IMR-90 (cell line): ENCODE data around the gene NADK. TPM values are rescaled to one million over a fixed set of nuclear protein-coding genes. Genes with fewer than 3 reads are reported as not detected.

Source experiments
- ATAC-seq: fragments of 200-7000 bp; cut with Tn5 transposase; 2 replicates; pipeline ENCODE4 v1.9.1; 2020; ENCODE audit warnings: low read depth, mild to moderate bottlenecking, moderate library complexity
- BruUV-seq: library from RNA; stranded (reverse); fragments of 400-500 nt; replicated peaks from 2 replicates; lab custom pipeline; 2021; lab: Mats Ljungman, UMichigan
- CTCF ChIA-PET: fragments of 300-600 bp; formaldehyde crosslinking; extraction: SDS; loops from one replicate; lab custom pipeline; 2021; ENCODE audit warnings: antibody characterized with exemption; lab: Yijun Ruan, JAX
- POLR2A ChIA-PET: fragments of 300-600 bp; sonication (Branson Sonifier 250); formaldehyde crosslinking; loops from one replicate; lab custom pipeline; 2022; ENCODE audit warnings: antibody characterized with exemption; ENCODE audit not compliant: unreplicated experiment; lab: Charles Lee
- DNase-seq: peaks from one replicate; pipeline ENCODE4 v3.0.0; 2013
- H2AFZ ChIP-seq: replicated peaks from 2 replicates; pipeline ENCODE3; 2013; ENCODE audit warnings: low read length, mild to moderate bottlenecking; ENCODE audit not compliant: poor library complexity
- H2AK5ac ChIP-seq: 2 replicates; pipeline ENCODE4 v1.6.1; 2013; ENCODE audit warnings: low read depth, low read length, inconsistent platforms
- H2AK9ac ChIP-seq: replicated peaks from 2 replicates; pipeline ENCODE3; 2013; ENCODE audit warnings: mild to moderate bottlenecking, low read depth, low read length, moderate library complexity; ENCODE audit not compliant: poor library complexity
- H2BK120ac ChIP-seq: 2 replicates; pipeline ENCODE4 v1.6.1; 2013; ENCODE audit warnings: low read depth, low read length, inconsistent platforms
- H2BK15ac ChIP-seq: 3 replicates; pipeline ENCODE4 v1.6.1; 2013; ENCODE audit warnings: low read depth, low read length, inconsistent platforms
- H2BK20ac ChIP-seq: 2 replicates; pipeline ENCODE4 v1.6.1; 2013; ENCODE audit warnings: low read depth, mild to moderate bottlenecking, inconsistent platforms, low read length, moderate library complexity
- H2BK5ac ChIP-seq: 2 replicates; pipeline ENCODE4 v1.6.1; 2013; ENCODE audit warnings: mild to moderate bottlenecking, low read depth, low read length, inconsistent platforms; ENCODE audit not compliant: poor library complexity, severe bottlenecking
- H3K14ac ChIP-seq: replicated peaks from 2 replicates; pipeline ENCODE4 v1.6.1; 2013; ENCODE audit warnings: low read depth, low read length, inconsistent platforms
- H3K18ac ChIP-seq: 2 replicates; pipeline ENCODE4 v1.6.1; 2013; ENCODE audit warnings: low read depth, low read length, control low read depth
- H3K23ac ChIP-seq: 2 replicates; pipeline ENCODE4 v1.6.1; 2013; ENCODE audit warnings: low read depth, low read length, inconsistent platforms
- H3K27ac ChIP-seq: 2 replicates; pipeline ENCODE4 v1.5.1; 2013; ENCODE audit warnings: mild to moderate bottlenecking, control low read depth, low read length; ENCODE audit not compliant: insufficient read depth
- H3K27me3 ChIP-seq: 2 replicates; pipeline ENCODE4 v1.6.1; 2013; ENCODE audit warnings: low read length; ENCODE audit not compliant: control insufficient read depth, insufficient read depth
- H3K36me3 ChIP-seq: 2 replicates; pipeline ENCODE4 v1.6.1; 2013; ENCODE audit warnings: low read length, mixed read lengths; ENCODE audit not compliant: control insufficient read depth, insufficient read depth
- H3K4ac ChIP-seq: 2 replicates; pipeline ENCODE4 v1.6.1; 2013; ENCODE audit warnings: low read depth, low read length, inconsistent platforms
- H3K4me1 ChIP-seq: 2 replicates; pipeline ENCODE4 v1.6.1; 2013; ENCODE audit warnings: low read length, mixed read lengths; ENCODE audit not compliant: control insufficient read depth, insufficient read depth
- H3K4me2 ChIP-seq: 2 replicates; pipeline ENCODE4 v1.6.1; 2013; ENCODE audit warnings: low read depth, mild to moderate bottlenecking, control low read depth, low read length, moderate library complexity
- H3K4me3 ChIP-seq: 2 replicates; pipeline ENCODE4 v1.5.1; 2013; ENCODE audit warnings: low read depth, mild to moderate bottlenecking, control low read depth, low read length, moderate library complexity; ENCODE audit not compliant: insufficient read depth
- H3K56ac ChIP-seq: 2 replicates; pipeline ENCODE4 v1.6.1; 2013; ENCODE audit warnings: low read length, inconsistent platforms; ENCODE audit not compliant: insufficient read depth; ENCODE audit errors: extremely low read depth
- H3K79me1 ChIP-seq, 2 experiments: 2 replicates each; pipeline ENCODE4 v1.6.1; 2013; ENCODE audit warnings: low read length in 2 of 2, inconsistent platforms in 1 of 2, low read depth in 1 of 2
- H3K9ac ChIP-seq: 2 replicates; pipeline ENCODE4 v1.6.1; 2013; ENCODE audit warnings: low read depth, low read length, control low read depth
- H3K9me1 ChIP-seq: 2 replicates; pipeline ENCODE4 v1.6.1; 2013; ENCODE audit warnings: low read length, inconsistent platforms; ENCODE audit not compliant: insufficient read depth
- H3K9me3 ChIP-seq: 2 replicates; pipeline ENCODE4 v1.6.1; 2013; ENCODE audit warnings: low read length; ENCODE audit not compliant: control insufficient read depth, insufficient read depth
- H4K20me1 ChIP-seq: 2 replicates; pipeline ENCODE4 v1.6.1; 2013; ENCODE audit warnings: low read length, inconsistent platforms; ENCODE audit not compliant: insufficient read depth
- H4K5ac ChIP-seq: 2 replicates; pipeline ENCODE4 v1.6.1; 2013; ENCODE audit warnings: mild to moderate bottlenecking, low read depth, low read length, control low read depth
- H4K8ac ChIP-seq, 2 experiments: 2 replicates each; pipeline ENCODE4 v1.6.1; 2013; ENCODE audit warnings: low read depth in 2 of 2, low read length in 2 of 2, control low read depth in 1 of 2, inconsistent platforms in 1 of 2
- H4K91ac ChIP-seq: 2 replicates; pipeline ENCODE4 v1.6.1; 2013; ENCODE audit warnings: low read depth, low read length, inconsistent platforms; ENCODE audit not compliant: insufficient read depth
- CEBPB ChIP-seq: IDR thresholded peaks from 2 replicates; pipeline ENCODE4 v1.6.1; 2012; ENCODE audit warnings: low read depth, low read length, improper control_type of control experiment
- NFE2L2 ChIP-seq: fragments of 150-350 bp; IDR thresholded peaks from 2 replicates; pipeline ENCODE4 v1.6.1; 2016; ENCODE audit warnings: low read depth, mild to moderate bottlenecking, low read length
- SMC3 ChIP-seq: fragments of 150-350 bp; IDR thresholded peaks from 2 replicates; pipeline ENCODE4 v1.6.1; 2016; ENCODE audit warnings: low read depth, mild to moderate bottlenecking, antibody characterized with exemption, low read length, moderate library complexity
- WGBS, 2 experiments: methylation state at CpG; one replicate each; pipeline versions ENCODE4 v1.1.5 to v1.1.7; 2013; ENCODE audit warnings: missing lambda C conversion rate in 2 of 2; ENCODE audit not compliant: insufficient read length in 1 of 2; ENCODE audit errors: extremely low coverage in 2 of 2; 5-methylcytosine and 5-hydroxymethylcytosine counted together
- dilution Hi-C: fragments of 300-500 bp; cut with HindIII; formaldehyde crosslinking; loops from one replicate; pipeline ENCODE4 v1.14.3; 2018; ENCODE audit warnings: low sequenced_read_pairs; ENCODE audit not compliant: unreplicated experiment
- in situ Hi-C: fragments of 300-500 bp; cut with MboI; formaldehyde crosslinking; loops from 3 replicates; pipeline ENCODE4 v1.14.3; 2019; ENCODE audit warnings: low sequenced_read_pairs, inconsistent platforms, mixed read lengths
- intact Hi-C: fragments of 100-400 bp; cut with micrococcal nuclease; formaldehyde crosslinking; loops from 2 replicates; pipeline ENCODE4 v1.10.0; 2022
- polyA plus RNA-seq, 3 experiments: library from polyadenylated mRNA; depleted of rRNA; stranded (reverse); fragments of >200 nt; gene quantifications; 2 replicates each; pipeline ENCODE4 v1.2.3, GENCODE V29; 2012; ENCODE audit warnings: low replicate concordance in 1 of 3
- total RNA-seq: library from RNA; depleted of rRNA; stranded (reverse); fragments of >200 nt; gene quantifications from 2 replicates; pipeline ENCODE4 v1.2.3, GENCODE V29; 2012
- TF ChIP-seq, protein P1 (sequence below): fragments of 150-350 bp; IDR thresholded peaks from 2 replicates; pipeline ENCODE4 v1.6.1; 2017; ENCODE audit warnings: mild to moderate bottlenecking, antibody characterized with exemption, low read length, low read depth

Gene NADK
- total and polyA plus RNA-seq, 2 of the 4 experiments (the other 2 are of a cell fraction), result 12.5 to 56.1 TPM

DNA sequence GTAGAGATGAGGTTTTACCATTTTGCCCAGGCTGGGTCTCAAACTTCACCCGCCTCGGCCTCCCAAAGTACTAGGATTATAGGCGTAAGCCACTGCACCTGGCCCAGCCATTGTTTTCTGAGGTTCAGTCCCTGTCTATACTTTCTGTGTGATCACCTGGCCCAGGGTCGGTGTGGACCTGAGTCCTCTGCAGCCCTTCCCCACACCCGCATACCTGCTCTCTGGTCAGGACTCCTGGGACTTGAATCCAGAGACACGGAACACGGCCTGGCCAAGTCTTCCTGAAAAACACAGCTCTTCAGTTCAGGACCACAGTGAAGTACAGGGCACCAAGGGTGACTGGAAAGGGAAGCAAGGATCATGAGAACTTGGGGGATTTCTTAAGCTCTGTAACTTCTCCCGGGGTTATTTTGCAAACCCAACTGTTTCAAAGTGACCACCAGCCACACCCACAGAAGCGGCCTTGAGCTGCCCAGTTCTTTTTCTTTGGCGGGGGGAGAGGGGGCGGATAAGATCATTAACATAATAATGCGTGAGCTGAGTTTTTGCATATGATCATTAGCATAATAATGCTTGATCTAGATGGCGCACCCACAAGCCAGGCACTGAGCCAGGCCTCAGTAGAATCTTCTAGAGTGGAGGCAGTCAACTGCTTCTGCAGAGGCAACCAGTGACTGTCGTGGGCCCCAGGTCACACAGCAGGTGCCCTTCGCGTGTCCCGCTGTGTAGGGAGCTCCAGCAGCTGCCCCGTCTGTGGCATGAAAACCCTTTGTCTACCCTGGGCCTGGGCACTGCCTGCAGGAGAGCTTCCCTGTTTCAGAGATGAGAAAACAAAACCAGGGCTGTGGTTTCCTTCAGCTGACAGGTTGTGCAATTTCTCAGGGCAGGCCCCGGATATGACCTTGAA is 1.7 kb upstream of the NADK start:
- Histone ChIP-seq H2AK9ac (peak overlapping the region; percentile 74), H3K18ac (no peak overlapping the region), H3K23ac (no peak overlapping the region), H3K27ac (no peak overlapping the region), H4K91ac (no peak overlapping the region), H3K4me2 (no peak overlapping the region), H3K9ac (no peak overlapping the region), H2AK5ac (no peak overlapping the region), H2BK5ac (no peak overlapping the region), H3K27me3 (no peaks in the 10 kb centered on the region), H4K5ac (no peak overlapping the region), H4K20me1 (peaks cover 39% of the 10 kb centered on the region), H2AFZ (peak overlapping the region; percentile 27), H3K4me1 (peaks cover 22% of the 10 kb centered on the region), H3K14ac (no peak overlapping the region), H3K4ac (no peak overlapping the region), H2BK15ac (no peak overlapping the region), H3K9me3 (no peaks in the 10 kb centered on the region), H3K56ac (no peak overlapping the region), H2BK20ac (no peak overlapping the region), H3K4me3 (no peak overlapping the region), H3K79me1 (peaks cover 15 to 56% of the 10 kb centered on the region in 2 experiments; a peak in 3 of 4 replicates), H2BK120ac (no peak overlapping the region), H3K36me3 (peaks cover 6% of the 10 kb centered on the region), H3K9me1 (peaks cover 14% of the 10 kb centered on the region), H4K8ac (no peak overlapping the region)
- ATAC-seq (no peak), DNase-seq (peak; percentile 34)
- ChIA-PET POLR2A (no interaction called here), CTCF (no interaction called here)
- no TSS peak for BruUV-seq
- dilution Hi-C loops (no loop called here), in situ Hi-C loops (loop anchor here (10.0 kb wide), 1 partner anchor 125 kb away; no protein-coding TSS in a partner anchor), intact Hi-C loops (loop anchor here (1.0 kb wide), 1 partner anchor 126 kb away; no protein-coding TSS in a partner anchor)
- 58% methylated on average over 4 of the region's 19 CpGs; no CpG with 5 or more reads in 1 of the 2 experiments for WGBS, 2 experiments
- TF ChIP-seq SMC3 (no peak), NFE2L2 (no peak), CEBPB (peak; percentile 84)
- TF ChIP-seq, protein P1, sequence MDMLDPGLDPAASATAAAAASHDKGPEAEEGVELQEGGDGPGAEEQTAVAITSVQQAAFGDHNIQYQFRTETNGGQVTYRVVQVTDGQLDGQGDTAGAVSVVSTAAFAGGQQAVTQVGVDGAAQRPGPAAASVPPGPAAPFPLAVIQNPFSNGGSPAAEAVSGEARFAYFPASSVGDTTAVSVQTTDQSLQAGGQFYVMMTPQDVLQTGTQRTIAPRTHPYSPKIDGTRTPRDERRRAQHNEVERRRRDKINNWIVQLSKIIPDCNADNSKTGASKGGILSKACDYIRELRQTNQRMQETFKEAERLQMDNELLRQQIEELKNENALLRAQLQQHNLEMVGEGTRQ, result no peak
